BLaER1 treated with 17β-estradiol and CSF1 and Interleukin-3, amounts not matched to agents 10 nM and 100 nM (cell line): ENCODE results near the gene NDUFB8.

Source experiments
- H3K27ac ChIP-seq, 11 experiments: shearing (Covaris generic); formaldehyde crosslinking; 2 replicates each; pipeline ENCODE4 v1.8.1; 2022
- H3K27me3 ChIP-seq, 11 experiments: shearing (Covaris generic); formaldehyde crosslinking; 2 replicates each; pipeline ENCODE4 v1.8.1; 2022
- H3K36me3 ChIP-seq, 11 experiments: shearing (Covaris generic); formaldehyde crosslinking; 2 replicates each; pipeline ENCODE4 v1.8.1; 2022
- H3K4me1 ChIP-seq, 10 experiments: shearing (Covaris generic); formaldehyde crosslinking; 2 replicates each; pipeline ENCODE4 v1.8.1; 2022
- H3K4me2 ChIP-seq, 11 experiments: shearing (Covaris generic); formaldehyde crosslinking; 2 replicates each; pipeline ENCODE4 v1.8.1; 2022
- H3K4me3 ChIP-seq, 10 experiments: shearing (Covaris generic); formaldehyde crosslinking; 2 replicates each; pipeline ENCODE4 v1.8.1; 2022
- H3K9ac ChIP-seq, 11 experiments: shearing (Covaris generic); formaldehyde crosslinking; 2 replicates each; pipeline ENCODE4 v1.8.1; 2022
- H3K9me3 ChIP-seq, 11 experiments: shearing (Covaris generic); formaldehyde crosslinking; replicated peaks in 1 of 11; 2 replicates each; pipeline ENCODE4 v1.8.1; 2022
- H4K20me1 ChIP-seq, 11 experiments: shearing (Covaris generic); formaldehyde crosslinking; 2 replicates each; pipeline ENCODE4 v1.8.1; 2022
- Cebpa-rat ChIP-seq, 11 experiments: shearing (Covaris generic); IDR thresholded peaks; 2 replicates each; pipeline ENCODE4 v1.8.1; 2022

The NDUFB8 gene

DNA sequence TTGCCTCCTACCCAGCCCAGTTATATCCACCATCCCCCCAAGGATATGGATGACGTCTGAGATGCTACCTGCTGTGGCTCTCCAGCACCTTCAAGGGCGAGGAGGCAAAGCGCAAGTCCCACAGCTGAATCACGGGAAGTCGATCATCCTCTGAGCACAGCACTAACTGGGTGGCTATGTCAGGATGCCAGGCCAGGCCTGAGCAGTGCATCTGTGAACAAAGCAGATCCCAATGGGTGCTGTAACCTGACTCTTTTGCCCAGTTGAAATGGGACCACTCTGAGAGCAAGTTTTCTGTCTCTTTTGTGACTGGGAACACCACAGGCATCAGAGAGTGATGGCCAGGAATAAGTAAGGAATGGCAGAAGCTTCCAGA lies 22.3 kb downstream of the NDUFB8 start:
- no peak overlapping the region for H3K4me2 ChIP-seq
- H3K9me3 ChIP-seq, result no peaks in the 10 kb centered on the region
- H4K20me1 ChIP-seq, result peaks cover 0 to 18% (median 0%) of the 10 kb centered on the region in 11 experiments; a peak in 2 of 22 replicates
- H3K4me1 ChIP-seq, result peaks cover 0 to 13% (median 11%) of the 10 kb centered on the region in 10 experiments; a peak in 16 of 20 replicates
- TF ChIP-seq Cebpa-rat (IDR thresholded peaks at IDR 0.05), result no peak
- H3K36me3 ChIP-seq, result peaks cover 54 to 91% (median 79%) of the 10 kb centered on the region in 11 experiments
- H3K9ac ChIP-seq, result no peak overlapping the region
- no peak overlapping the region for H3K4me3 ChIP-seq
- no peaks in the 10 kb centered on the region for H3K27me3 ChIP-seq
- no peak overlapping the region for H3K27ac ChIP-seq

DNA sequence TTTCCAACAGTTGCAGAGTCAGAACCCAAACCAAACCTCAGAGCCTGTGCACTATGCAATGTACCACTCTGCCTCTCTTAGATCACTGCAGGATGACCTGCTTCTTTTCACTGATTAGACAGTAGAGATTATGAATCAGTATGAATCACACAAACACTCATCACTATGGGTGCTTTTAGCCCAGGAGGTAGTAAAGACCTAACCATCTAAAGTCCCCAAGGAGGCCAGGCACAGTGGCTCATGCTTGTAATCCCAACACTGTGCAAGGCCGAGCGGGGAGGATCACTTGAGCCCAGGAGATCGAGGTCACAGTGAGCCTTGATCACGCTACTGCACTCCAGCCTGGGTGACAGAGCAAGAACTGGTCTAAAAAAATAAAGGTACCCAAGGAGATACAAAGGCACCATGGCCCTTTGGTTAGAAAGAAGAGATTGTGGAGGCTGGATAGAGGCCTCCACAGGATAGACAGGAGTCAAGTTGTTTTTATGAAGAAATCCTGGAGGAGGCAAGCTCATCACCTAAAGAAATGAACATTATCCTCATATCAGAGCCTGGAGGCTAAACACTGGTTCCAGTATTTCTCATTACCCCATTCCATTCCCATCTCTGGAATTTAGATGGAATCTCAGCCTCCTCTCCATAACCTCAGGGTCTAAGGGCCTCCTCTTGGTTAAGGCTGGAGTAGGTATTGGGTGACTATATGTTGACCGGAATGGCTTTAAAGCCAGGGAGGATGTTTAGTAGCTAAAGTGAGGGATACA lies 22.9 kb downstream of the NDUFB8 start:
- H3K4me3 ChIP-seq, result no peak overlapping the region

DNA sequence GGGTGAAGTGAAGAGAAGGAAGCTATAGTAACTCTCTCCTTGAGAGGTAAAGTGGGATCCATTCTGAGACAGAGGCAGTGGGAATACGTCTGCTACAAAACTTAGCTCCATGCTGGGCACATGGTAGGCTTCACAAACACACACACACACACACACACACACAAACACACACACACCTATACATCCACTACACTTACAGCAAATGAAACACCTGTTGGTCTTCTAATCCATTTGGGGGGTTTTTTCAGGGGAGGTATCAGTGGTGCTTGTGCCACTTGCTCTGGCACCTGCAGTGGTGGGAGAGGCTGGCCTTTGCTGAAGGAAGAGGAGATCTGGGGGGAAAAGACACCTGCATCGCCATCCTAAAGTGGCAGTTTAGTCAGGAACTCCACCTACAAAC lies 24.5 kb downstream of the NDUFB8 start:
- Histone ChIP-seq H3K27ac (no peak overlapping the region), H3K4me1 (peaks cover 0 to 7% (median 0%) of the 10 kb centered on the region in 10 experiments; a peak in 3 of 20 replicates), H3K9me3 (no peaks in the 10 kb centered on the region), H3K4me2 (no peak overlapping the region), H3K4me3 (no peak overlapping the region), H3K27me3 (no peaks in the 10 kb centered on the region), H3K36me3 (peaks cover 74 to 99% (median 91%) of the 10 kb centered on the region in 11 experiments), H3K9ac (no peak overlapping the region), H4K20me1 (peaks cover 0 to 6% (median 0%) of the 10 kb centered on the region in 11 experiments; a peak in 2 of 22 replicates)
- TF ChIP-seq Cebpa-rat (IDR thresholded peaks at IDR 0.05), result no peak

More for the DNA sequence above, 22.9 kb downstream of the NDUFB8 start:
- H3K36me3 ChIP-seq, result peaks cover 60 to 91% (median 79%) of the 10 kb centered on the region in 11 experiments
- H3K9me3 ChIP-seq, result no peaks in the 10 kb centered on the region
- peaks cover 0 to 13% (median 11%) of the 10 kb centered on the region in 10 experiments; a peak in 16 of 20 replicates for H3K4me1 ChIP-seq
- TF ChIP-seq Cebpa-rat (IDR thresholded peaks at IDR 0.05), result no peak
- no peaks in the 10 kb centered on the region for H3K27me3 ChIP-seq
- H3K4me2 ChIP-seq, result no peak overlapping the region
- peaks cover 0 to 18% (median 0%) of the 10 kb centered on the region in 11 experiments; a peak in 2 of 22 replicates for H4K20me1 ChIP-seq
- H3K9ac ChIP-seq, result no peak overlapping the region
- H3K27ac ChIP-seq, result no peak overlapping the region

DNA sequence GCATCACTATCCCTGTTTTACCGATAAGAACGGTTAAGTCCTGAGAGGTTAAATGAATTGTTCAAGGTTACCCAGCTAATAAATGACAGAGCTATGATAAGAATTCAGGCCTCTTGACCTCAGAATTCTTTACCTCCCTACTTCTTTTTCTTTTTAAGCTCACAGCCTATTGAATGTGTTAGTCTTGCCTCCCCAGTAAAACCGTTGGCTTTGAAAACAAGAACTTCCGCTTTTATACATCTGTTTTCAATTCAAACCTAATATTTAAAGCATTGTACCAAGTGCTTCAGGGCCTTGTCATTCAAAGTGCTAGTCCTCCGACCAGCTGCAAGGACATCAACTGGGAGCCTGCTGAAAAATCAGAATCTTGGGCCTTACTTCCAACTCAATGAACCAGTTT lies 25.6 kb downstream of the NDUFB8 start:
- H3K27me3 ChIP-seq, result no peaks in the 10 kb centered on the region
- no peak overlapping the region for H3K27ac ChIP-seq
- no peak overlapping the region for H3K9ac ChIP-seq
- H3K4me2 ChIP-seq, result no peak overlapping the region
- H3K4me1 ChIP-seq, result peaks cover 0 to 7% (median 0%) of the 10 kb centered on the region in 10 experiments; a peak in 3 of 20 replicates
- H3K36me3 ChIP-seq, result peaks cover 83 to 99% (median 95%) of the 10 kb centered on the region in 11 experiments
- H4K20me1 ChIP-seq, result peaks cover 0 to 1% (median 0%) of the 10 kb centered on the region in 11 experiments; a peak in 3 of 22 replicates
- no peaks in the 10 kb centered on the region for H3K9me3 ChIP-seq
- no peak for TF ChIP-seq Cebpa-rat (IDR thresholded peaks at IDR 0.05)
- no peak overlapping the region for H3K4me3 ChIP-seq

DNA sequence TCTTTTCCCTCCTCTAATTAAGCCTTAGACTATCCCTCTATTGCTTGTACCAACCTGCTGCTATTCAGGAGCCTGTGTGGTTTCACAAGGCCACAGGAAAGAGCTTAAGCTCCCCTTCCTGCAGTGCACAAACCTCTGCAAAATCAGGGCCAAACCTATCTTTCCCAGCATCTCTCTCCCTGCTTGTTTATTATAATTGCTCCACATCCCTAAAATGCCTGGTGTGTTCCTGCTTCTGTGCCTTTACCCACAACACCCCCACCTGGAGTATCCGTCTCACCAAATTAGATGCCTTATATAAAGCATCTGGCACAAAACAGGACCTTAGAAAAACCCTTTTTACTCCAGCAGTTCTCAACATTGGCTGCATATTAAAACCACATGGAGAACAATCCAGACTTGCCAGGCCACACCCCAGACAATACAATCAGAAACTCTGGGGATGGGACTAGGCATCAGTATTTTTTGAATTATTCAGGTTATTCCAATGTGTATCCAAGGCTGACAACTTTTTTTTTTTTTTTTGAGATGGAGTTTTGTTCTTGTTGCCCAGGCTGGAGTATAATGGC lies 26.7 kb downstream of the NDUFB8 start:
- H4K20me1 ChIP-seq, result peaks cover 0 to 3% (median 0%) of the 10 kb centered on the region in 11 experiments; a peak in 2 of 22 replicates
- no peak overlapping the region for H3K4me3 ChIP-seq
- H3K9ac ChIP-seq, result peak overlapping the region in 1 of 11 experiments; percentile 8; a peak in 1 of 22 replicates
- peaks cover 0 to 7% (median 0%) of the 10 kb centered on the region in 10 experiments; a peak in 2 of 20 replicates for H3K4me1 ChIP-seq
- no peaks in the 10 kb centered on the region for H3K27me3 ChIP-seq
- H3K36me3 ChIP-seq, result peaks cover 90 to 100% (median 99%) of the 10 kb centered on the region in 11 experiments
- no peak overlapping the region for H3K4me2 ChIP-seq
- no peak for TF ChIP-seq Cebpa-rat (IDR thresholded peaks at IDR 0.05)
- H3K27ac ChIP-seq, result no peak overlapping the region
- H3K9me3 ChIP-seq, result no peaks in the 10 kb centered on the region

DNA sequence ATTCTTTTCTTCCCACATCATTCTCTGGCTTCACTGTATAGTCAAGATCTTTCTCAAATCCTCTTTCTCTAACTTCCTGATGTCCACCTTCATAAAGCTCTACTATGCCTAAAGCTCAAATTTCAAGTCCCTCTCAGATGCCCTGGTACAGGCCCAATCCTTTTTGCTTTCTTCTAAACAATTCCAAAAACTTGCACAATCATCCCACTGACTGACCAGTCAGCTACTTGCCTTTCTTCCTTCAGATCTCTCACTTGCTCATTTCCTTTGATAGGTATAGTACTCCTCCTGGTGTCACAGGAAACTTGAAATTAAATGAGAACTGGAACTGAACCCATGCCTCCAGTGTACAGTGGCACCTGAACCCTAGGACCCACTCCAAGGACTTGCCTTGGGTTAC lies 28.2 kb downstream of the NDUFB8 start:
- Histone ChIP-seq H3K36me3 (peaks cover 90 to 100% (median 99%) of the 10 kb centered on the region in 11 experiments), H3K27me3 (no peaks in the 10 kb centered on the region), H3K27ac (no peak overlapping the region), H3K4me1 (peaks cover 0 to 7% (median 0%) of the 10 kb centered on the region in 10 experiments; a peak in 2 of 20 replicates), H3K9me3 (no peaks in the 10 kb centered on the region), H3K4me3 (no peak overlapping the region), H3K9ac (no peak overlapping the region), H4K20me1 (peaks cover 0 to 7% (median 0%) of the 10 kb centered on the region in 11 experiments; a peak in 2 of 22 replicates), H3K4me2 (no peak overlapping the region)
- no peak for TF ChIP-seq Cebpa-rat (IDR thresholded peaks at IDR 0.05)

DNA sequence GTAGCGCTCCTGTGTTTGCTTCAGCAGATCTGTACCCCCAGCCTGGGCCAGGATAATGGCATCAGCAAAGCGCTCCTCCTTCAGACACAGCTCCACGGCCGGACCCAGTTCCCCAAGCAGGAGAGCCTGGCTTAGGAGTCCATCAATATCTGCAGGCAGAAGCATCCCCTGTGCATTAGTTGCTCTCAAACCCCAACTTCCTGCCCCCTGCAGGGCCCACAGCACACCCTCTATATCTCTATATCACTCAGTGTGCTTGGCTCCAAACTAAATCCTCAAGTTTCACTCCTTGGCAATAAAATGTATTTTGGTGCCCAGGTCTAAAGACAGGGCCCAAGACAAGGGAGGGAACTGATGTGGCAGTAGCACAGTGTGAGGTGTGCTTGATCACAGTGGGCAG lies 31.6 kb downstream of the NDUFB8 start:
- Histone ChIP-seq H3K36me3 (peaks cover 87 to 100% (median 99%) of the 10 kb centered on the region in 11 experiments), H4K20me1 (peaks cover 0 to 7% (median 0%) of the 10 kb centered on the region in 11 experiments; a peak in 1 of 22 replicates), H3K9ac (no peak overlapping the region), H3K4me3 (no peak overlapping the region), H3K4me1 (peaks cover 0 to 7% (median 0%) of the 10 kb centered on the region in 10 experiments; a peak in 2 of 20 replicates), H3K9me3 (no peaks in the 10 kb centered on the region), H3K27me3 (no peaks in the 10 kb centered on the region), H3K4me2 (no peak overlapping the region), H3K27ac (no peak overlapping the region)
- no peak for TF ChIP-seq Cebpa-rat (IDR thresholded peaks at IDR 0.05)

DNA sequence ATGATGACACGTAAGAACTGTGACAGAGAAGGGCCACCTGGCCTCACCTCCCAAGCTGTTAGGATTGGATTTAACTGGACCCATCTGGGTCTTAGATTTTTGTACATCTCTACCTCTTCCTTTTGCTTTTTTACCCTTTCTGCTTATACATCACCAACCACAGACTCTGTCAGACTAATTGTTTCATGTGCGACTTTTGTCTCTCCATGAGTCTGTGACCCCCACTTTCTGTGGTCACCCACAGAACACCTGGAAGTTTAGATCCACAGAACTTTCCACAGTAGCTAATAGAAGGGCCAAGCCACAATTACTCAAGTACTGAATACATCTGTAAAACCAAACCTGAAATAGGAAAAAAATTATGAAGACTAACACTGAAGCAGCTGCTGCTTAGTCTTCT lies 33.1 kb downstream of the NDUFB8 start:
- peaks cover 0 to 4% (median 0%) of the 10 kb centered on the region in 10 experiments; a peak in 2 of 20 replicates for H3K4me1 ChIP-seq
- TF ChIP-seq Cebpa-rat (IDR thresholded peaks at IDR 0.05), result no peak
- H3K4me3 ChIP-seq, result no peak overlapping the region
- H3K9ac ChIP-seq, result no peak overlapping the region
- H3K27ac ChIP-seq, result no peak overlapping the region
- H3K36me3 ChIP-seq, result peaks cover 80 to 100% (median 98%) of the 10 kb centered on the region in 11 experiments
- H3K27me3 ChIP-seq, result no peaks in the 10 kb centered on the region
- peaks cover 0 to 7% (median 0%) of the 10 kb centered on the region in 11 experiments; a peak in 2 of 22 replicates for H4K20me1 ChIP-seq
- no peaks in the 10 kb centered on the region for H3K9me3 ChIP-seq
- H3K4me2 ChIP-seq, result no peak overlapping the region

DNA sequence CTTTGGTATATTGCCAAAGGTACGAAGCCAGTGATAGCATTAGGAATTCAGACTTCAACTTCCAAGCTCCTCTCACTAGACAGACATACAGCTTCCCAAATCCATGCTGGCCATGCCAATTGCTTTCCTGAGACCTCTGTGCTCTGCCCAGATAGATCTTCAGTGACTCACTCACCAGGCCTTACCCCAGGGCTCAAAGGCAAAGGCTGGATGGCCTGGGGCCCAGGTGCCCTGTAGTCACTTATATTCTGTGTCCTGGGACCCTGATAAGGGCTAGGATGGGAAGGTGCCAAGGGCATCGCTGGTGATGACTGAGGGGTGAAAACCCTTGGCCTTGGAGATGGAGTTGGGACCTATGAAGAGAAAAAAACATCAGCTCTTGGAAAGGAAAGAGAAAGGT lies 39.1 kb downstream of the NDUFB8 start:
- peaks cover 67 to 99% (median 88%) of the 10 kb centered on the region in 11 experiments for H3K36me3 ChIP-seq
- no peak overlapping the region for H3K4me3 ChIP-seq
- peaks cover 0 to 9% (median 0%) of the 10 kb centered on the region in 11 experiments; a peak in 2 of 22 replicates for H4K20me1 ChIP-seq
- no peaks in the 10 kb centered on the region for H3K9me3 ChIP-seq
- no peak overlapping the region for H3K4me2 ChIP-seq
- TF ChIP-seq Cebpa-rat (IDR thresholded peaks at IDR 0.05), result no peak
- H3K4me1 ChIP-seq, result peaks cover 0 to 6% (median 0%) of the 10 kb centered on the region in 10 experiments; a peak in 1 of 20 replicates
- H3K27ac ChIP-seq, result no peak overlapping the region
- H3K9ac ChIP-seq, result no peak overlapping the region
- H3K27me3 ChIP-seq, result no peaks in the 10 kb centered on the region; a peak in 1 of 22 replicates
